Loucy (cell line): Measurements from ENCODE around the gene PLD5.

Source experiments
- H2AFZ ChIP-seq: fragments of 200-600 bp; sonication (generic); 2 replicates; pipeline ENCODE4 v1.6.0; 2016; ENCODE audit warnings: antibody characterized with exemption, mild to moderate bottlenecking, low read length, moderate library complexity
- H3F3A ChIP-seq: fragments of 200-600 bp; 2 replicates; pipeline ENCODE4 v1.6.0; 2016; ENCODE audit warnings: antibody characterized with exemption, low read depth, mild to moderate bottlenecking
- H3K27me3 ChIP-seq: fragments of 200-600 bp; sonication (generic); 2 replicates; pipeline ENCODE4 v1.6.1; 2014; ENCODE audit warnings: low read length, mild to moderate bottlenecking; ENCODE audit not compliant: insufficient read depth, poor library complexity, severe bottlenecking
- H3K36me3 ChIP-seq: fragments of 200-600 bp; sonication (generic); 2 replicates; pipeline ENCODE4 v1.6.1; 2016; ENCODE audit warnings: low read length; ENCODE audit not compliant: insufficient read depth
- H3K4me1 ChIP-seq: fragments of 200-600 bp; sonication (generic); 2 replicates; pipeline ENCODE4 v1.5.1; 2014; ENCODE audit warnings: low read length, mild to moderate bottlenecking; ENCODE audit not compliant: insufficient read depth, poor library complexity, severe bottlenecking
- H3K4me2 ChIP-seq: fragments of 200-600 bp; sonication (generic); 2 replicates; pipeline ENCODE4 v1.6.0; 2014; ENCODE audit warnings: antibody characterized with exemption, low read length, low read depth, mild to moderate bottlenecking; ENCODE audit not compliant: poor library complexity, severe bottlenecking
- H3K4me3 ChIP-seq: fragments of 200-600 bp; sonication (generic); 2 replicates; pipeline ENCODE4 v1.5.1; 2014; ENCODE audit warnings: low read length, mild to moderate bottlenecking, mixed read lengths; ENCODE audit not compliant: poor library complexity, severe bottlenecking
- H3K79me2 ChIP-seq: fragments of 200-600 bp; sonication (generic); 2 replicates; pipeline ENCODE4 v1.6.1; 2014; ENCODE audit warnings: low read length; ENCODE audit not compliant: insufficient read depth
- H3K9ac ChIP-seq: fragments of 200-600 bp; sonication (generic); 2 replicates; pipeline ENCODE4 v1.6.0; 2014; ENCODE audit warnings: mild to moderate bottlenecking, low read depth, low read length, moderate library complexity; ENCODE audit not compliant: poor library complexity, severe bottlenecking
- H3K9me2 ChIP-seq: fragments of 200-600 bp; sonication (generic); replicated peaks from 2 replicates; pipeline ENCODE4 v1.6.1; 2016; ENCODE audit warnings: low read depth, low read length, mixed read lengths
- H3K9me3 ChIP-seq: fragments of 200-600 bp; sonication (generic); 2 replicates; pipeline ENCODE4 v1.6.1; 2014; ENCODE audit warnings: mild to moderate bottlenecking, antibody characterized with exemption, low read length, low read depth; ENCODE audit not compliant: insufficient read depth
- H4K20me1 ChIP-seq: fragments of 200-600 bp; sonication (generic); 2 replicates; pipeline ENCODE4 v1.6.0; 2014; ENCODE audit warnings: antibody characterized with exemption, low read length, mild to moderate bottlenecking; ENCODE audit not compliant: insufficient read depth, poor library complexity, severe bottlenecking
- EZH2phosphoT487 ChIP-seq: fragments of 200-600 bp; IDR thresholded peaks from 2 replicates; pipeline ENCODE4 v1.6.1; 2018; ENCODE audit warnings: antibody characterized with exemption, mild to moderate bottlenecking, moderate library complexity, borderline replicate concordance
- TF ChIP-seq, protein P1 (sequence below): fragments of 200-600 bp; sonication (generic); conservative IDR thresholded peaks from 2 replicates; pipeline ENCODE4 v1.5.1; 2014; ENCODE audit warnings: mild to moderate bottlenecking, antibody characterized with exemption, low read length

The PLD5 gene

GRCh38 chr1:242088875-242089274, 435.6 kb downstream of the PLD5 start:
- H3K4me1 ChIP-seq = no peaks in the 10 kb centered on the region
- no peak overlapping the region for H3K4me3 ChIP-seq
- no peak overlapping the region for H3K4me2 ChIP-seq
- no peaks in the 10 kb centered on the region for H3F3A ChIP-seq
- no peaks in the 10 kb centered on the region for H3K79me2 ChIP-seq
- no peaks in the 10 kb centered on the region for H4K20me1 ChIP-seq
- no peaks in the 10 kb centered on the region for H3K9me2 ChIP-seq
- no peaks in the 10 kb centered on the region for H3K27me3 ChIP-seq
- TF ChIP-seq, protein P1, sequence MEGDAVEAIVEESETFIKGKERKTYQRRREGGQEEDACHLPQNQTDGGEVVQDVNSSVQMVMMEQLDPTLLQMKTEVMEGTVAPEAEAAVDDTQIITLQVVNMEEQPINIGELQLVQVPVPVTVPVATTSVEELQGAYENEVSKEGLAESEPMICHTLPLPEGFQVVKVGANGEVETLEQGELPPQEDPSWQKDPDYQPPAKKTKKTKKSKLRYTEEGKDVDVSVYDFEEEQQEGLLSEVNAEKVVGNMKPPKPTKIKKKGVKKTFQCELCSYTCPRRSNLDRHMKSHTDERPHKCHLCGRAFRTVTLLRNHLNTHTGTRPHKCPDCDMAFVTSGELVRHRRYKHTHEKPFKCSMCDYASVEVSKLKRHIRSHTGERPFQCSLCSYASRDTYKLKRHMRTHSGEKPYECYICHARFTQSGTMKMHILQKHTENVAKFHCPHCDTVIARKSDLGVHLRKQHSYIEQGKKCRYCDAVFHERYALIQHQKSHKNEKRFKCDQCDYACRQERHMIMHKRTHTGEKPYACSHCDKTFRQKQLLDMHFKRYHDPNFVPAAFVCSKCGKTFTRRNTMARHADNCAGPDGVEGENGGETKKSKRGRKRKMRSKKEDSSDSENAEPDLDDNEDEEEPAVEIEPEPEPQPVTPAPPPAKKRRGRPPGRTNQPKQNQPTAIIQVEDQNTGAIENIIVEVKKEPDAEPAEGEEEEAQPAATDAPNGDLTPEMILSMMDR = no peak
- no peak for TF ChIP-seq EZH2phosphoT487
- no peak overlapping the region for H3K9ac ChIP-seq
- no peaks in the 10 kb centered on the region for H3K36me3 ChIP-seq
- no peak overlapping the region for H2AFZ ChIP-seq
- H3K9me3 ChIP-seq = no peaks in the 10 kb centered on the region

GRCh38 chr1:242086706-242087105, 437.8 kb downstream of the PLD5 start:
- H2AFZ ChIP-seq = no peak overlapping the region
- no peak overlapping the region for H3K4me2 ChIP-seq
- TF ChIP-seq EZH2phosphoT487 = no peak
- TF ChIP-seq, protein P1 = no peak
- no peaks in the 10 kb centered on the region for H4K20me1 ChIP-seq
- no peaks in the 10 kb centered on the region for H3F3A ChIP-seq
- no peaks in the 10 kb centered on the region for H3K4me1 ChIP-seq
- H3K9me2 ChIP-seq = no peaks in the 10 kb centered on the region
- H3K9me3 ChIP-seq = no peaks in the 10 kb centered on the region
- H3K36me3 ChIP-seq = no peaks in the 10 kb centered on the region
- no peak overlapping the region for H3K4me3 ChIP-seq
- no peak overlapping the region for H3K9ac ChIP-seq
- no peaks in the 10 kb centered on the region for H3K79me2 ChIP-seq
- H3K27me3 ChIP-seq = no peaks in the 10 kb centered on the region

DNA sequence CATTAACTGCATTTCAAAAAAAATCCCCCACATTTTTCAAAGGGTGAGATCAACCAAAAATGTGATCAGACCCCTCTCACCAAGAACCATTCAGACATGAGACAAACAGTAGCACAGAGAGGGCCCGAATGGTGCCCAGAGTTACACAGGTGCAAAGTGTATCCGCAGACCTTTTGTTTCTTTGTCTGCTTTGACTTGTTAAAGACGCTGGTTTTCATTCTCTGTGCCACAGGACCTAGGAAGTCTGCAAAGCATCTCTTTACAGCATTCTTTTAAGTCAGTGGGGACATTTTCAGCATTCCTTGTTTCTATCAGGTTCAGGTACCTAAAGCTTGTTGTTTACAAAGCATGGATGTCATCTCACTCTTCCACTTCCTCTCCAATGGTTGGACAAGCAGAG, 438.4 kb downstream of the PLD5 start:
- Histone ChIP-seq H3K79me2 (no peaks in the 10 kb centered on the region), H3K9ac (no peak overlapping the region), H3K9me3 (no peaks in the 10 kb centered on the region), H3K27me3 (no peaks in the 10 kb centered on the region), H3K36me3 (no peaks in the 10 kb centered on the region), H4K20me1 (no peaks in the 10 kb centered on the region), H3K4me2 (no peak overlapping the region), H3K9me2 (no peaks in the 10 kb centered on the region), H3F3A (no peaks in the 10 kb centered on the region), H3K4me1 (no peaks in the 10 kb centered on the region), H2AFZ (no peak overlapping the region), H3K4me3 (no peak overlapping the region)
- TF ChIP-seq, protein P1 = no peak
- TF ChIP-seq EZH2phosphoT487 = no peak
